Stimulated activated CD4-positive, alpha-beta T cell treated with anti-CD3 and anti-CD28 coated beads, TNF-alpha, amount 100 ng/mL, for 48 hours (primary cell): ENCODE results near the gene SPRTN.
"Not testable (repeated sequence)": the region's sequence is repeated elsewhere in the genome, so short reads cannot be mapped to it uniquely, and the experiment has no call there.

Source experiments
- DNase-seq, 3 donors: peaks; one replicate each; pipeline ENCODE4 v3.0.0-alpha.2; 2020; ENCODE audit warnings: low read depth in 3 of 3

SPRTN gene

GRCh38 chr1:231335663-231336602 is 2.2 kb upstream of the SPRTN start:
- DNase-seq: no peak

- no peak for DNase-seq
Measured at GRCh38 chr1:231337043-231337471, 1.0 kb upstream of the SPRTN start.

- DNase-seq: peak; percentile 85 to 93 (median 92)
Measured at GRCh38 chr1:231337472-231338269, 422 bp upstream of the SPRTN start, which contains the start of gene EXOC8. Gene EXOC8, minus strand, starts transcription at chr1:231337852. Its CDS starts 107 bp downstream, at chr1:231337745.

GRCh38 chr1:231340328-231341013 is 2.4 kb downstream of the SPRTN start:
- no peak for DNase-seq

- DNase-seq: no peak
Measured at GRCh38 chr1:231347961-231348360, 9.9 kb downstream of the SPRTN start.

- DNase-seq: no peak
Measured at GRCh38 chr1:231348442-231348841, 10.3 kb downstream of the SPRTN start.

GRCh38 chr1:231348856-231349255 is 10.8 kb downstream of the SPRTN start:
- DNase-seq: not testable (repeated sequence)

GRCh38 chr1:231351816-231352215 is 13.7 kb downstream of the SPRTN start:
- no peak for DNase-seq

- no peak for DNase-seq
Measured at GRCh38 chr1:231353086-231353485, 15.0 kb downstream of the SPRTN start.

- no peak for DNase-seq
Measured at GRCh38 chr1:231354330-231355020, 16.4 kb downstream of the SPRTN start.

- DNase-seq: no peak
Measured at GRCh38 chr1:231355171-231355570, 17.1 kb downstream of the SPRTN start.

- DNase-seq: no peak
Measured at GRCh38 chr1:231357187-231357772, 19.2 kb downstream of the SPRTN start.

GRCh38 chr1:231357831-231358354 is 19.8 kb downstream of the SPRTN start:
- no peak for DNase-seq

- DNase-seq: no peak
Measured at GRCh38 chr1:231359113-231359512, 21.0 kb downstream of the SPRTN start.

GRCh38 chr1:231362325-231362724 is 24.2 kb downstream of the SPRTN start:
- DNase-seq: no peak

GRCh38 chr1:231363624-231364023 is 25.5 kb downstream of the SPRTN start:
- DNase-seq: no peak

GRCh38 chr1:231364192-231364591 is 26.1 kb downstream of the SPRTN start:
- no peak for DNase-seq

GRCh38 chr1:231369282-231369681 is 31.2 kb downstream of the SPRTN start:
- DNase-seq: no peak

- DNase-seq: no peak
Measured at GRCh38 chr1:231372501-231372900, 34.4 kb downstream of the SPRTN start.

- DNase-seq: no peak
Measured at GRCh38 chr1:231374394-231374793, 36.3 kb downstream of the SPRTN start.

GRCh38 chr1:231376101-231376500 is 38.0 kb downstream of the SPRTN start:
- DNase-seq: no peak
